Ammon's horn (tissue), 1 donor: ENCODE results near the gene UGT2B28.
"Not testable (repeated sequence)": the region's sequence is repeated elsewhere in the genome, so short reads cannot be mapped to it uniquely, and the experiment has no call there.

Source experiments
- DNase-seq: peaks from one replicate; pipeline ENCODE4 v3.0.0-alpha.2; 2016; ENCODE audit warnings: low spot score

Gene UGT2B28

DNA sequence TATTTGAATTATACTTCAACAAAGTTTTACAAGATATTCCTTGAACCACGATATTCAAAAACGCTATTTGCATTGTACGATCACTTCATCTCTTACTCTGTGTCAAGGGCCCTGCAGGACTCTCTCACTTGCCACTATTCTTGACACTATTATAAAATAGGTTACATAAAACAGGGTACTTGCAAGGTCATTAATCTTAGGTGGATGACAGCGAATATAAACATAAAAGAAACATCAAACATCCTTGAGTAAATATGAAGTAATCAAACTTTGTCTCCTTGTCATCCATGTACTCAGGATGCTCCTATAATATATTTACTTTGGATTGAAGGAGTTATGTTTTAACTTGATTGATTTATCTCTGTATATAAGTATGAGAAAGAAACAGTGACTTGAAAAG, at the start of gene UGT2B28:
TSS of gene UGT2B28 (plus strand) at position 395 of the 400 bp plus-strand sequence. CDS start 26 bp downstream, outside the sequence.
- not testable (repeated sequence) for DNase-seq

DNA sequence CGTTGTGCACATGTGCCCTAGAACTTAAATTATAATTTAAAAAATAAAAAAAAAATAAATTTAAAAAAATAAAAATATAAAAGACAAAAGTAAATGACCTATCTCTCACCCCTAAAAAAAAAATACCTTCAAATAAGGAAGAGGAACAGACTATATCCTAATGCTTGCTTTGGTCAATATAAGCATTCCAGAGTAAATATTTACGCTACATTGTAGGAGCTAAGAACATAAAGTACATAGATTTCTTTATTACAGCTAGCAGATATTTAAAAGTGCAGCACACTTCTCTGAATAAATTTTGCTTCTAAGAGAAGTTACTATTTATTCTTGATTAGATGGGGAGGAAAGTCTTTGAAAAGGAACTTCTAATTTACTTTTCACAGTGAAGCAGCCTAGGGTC, 41.2 kb upstream of the UGT2B28 start:
- DNase-seq: no peak

DNA sequence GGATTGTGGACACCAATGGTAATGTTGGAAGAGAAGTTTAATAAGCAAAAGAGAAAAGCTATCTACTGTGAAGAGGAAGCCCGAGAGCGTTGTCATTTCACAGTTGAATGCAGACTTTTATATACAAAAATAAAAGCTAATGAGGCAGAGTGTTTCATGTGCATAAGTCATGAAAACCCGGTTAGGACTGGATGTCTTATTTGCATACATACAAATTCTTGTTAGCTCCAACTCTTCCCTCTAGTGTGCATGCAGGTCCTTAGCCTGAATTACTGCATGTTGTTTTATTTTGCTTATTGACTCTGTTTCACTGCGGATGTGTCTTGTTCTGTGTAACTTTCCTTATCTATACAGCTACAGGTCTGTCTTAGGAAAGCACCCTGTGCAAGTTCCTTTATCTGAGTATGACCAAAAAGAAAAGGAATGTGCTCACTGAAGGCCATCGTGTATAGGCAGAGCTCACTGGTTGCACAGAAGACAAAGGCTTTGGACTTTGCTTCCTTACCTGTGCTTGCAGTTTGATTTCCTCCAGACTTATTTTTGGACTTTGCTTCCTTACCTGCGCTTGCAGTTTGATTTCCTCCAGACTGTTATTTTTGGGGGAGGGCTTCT, 40.6 kb upstream of the UGT2B28 start:
- DNase-seq: no peak

DNA sequence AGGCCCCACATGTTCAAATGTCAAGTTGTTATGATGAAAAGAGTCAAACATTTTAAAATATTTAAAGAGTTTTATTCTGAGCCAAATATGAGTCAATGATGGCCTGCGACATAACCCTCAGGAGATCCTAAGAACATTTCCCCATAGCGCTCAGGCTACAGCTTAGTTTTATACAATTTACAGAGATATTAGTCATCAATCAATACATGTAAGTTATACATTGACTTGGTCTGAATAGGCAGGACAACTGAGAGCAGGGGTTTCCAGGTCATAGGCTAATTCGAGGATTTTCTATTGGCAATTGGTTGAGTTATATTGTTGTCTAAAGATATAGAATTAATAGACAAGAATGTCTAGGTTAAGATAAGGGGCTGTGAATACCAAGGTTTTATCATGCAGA, 39.5 kb upstream of the UGT2B28 start:
- not testable (repeated sequence) for DNase-seq

DNA sequence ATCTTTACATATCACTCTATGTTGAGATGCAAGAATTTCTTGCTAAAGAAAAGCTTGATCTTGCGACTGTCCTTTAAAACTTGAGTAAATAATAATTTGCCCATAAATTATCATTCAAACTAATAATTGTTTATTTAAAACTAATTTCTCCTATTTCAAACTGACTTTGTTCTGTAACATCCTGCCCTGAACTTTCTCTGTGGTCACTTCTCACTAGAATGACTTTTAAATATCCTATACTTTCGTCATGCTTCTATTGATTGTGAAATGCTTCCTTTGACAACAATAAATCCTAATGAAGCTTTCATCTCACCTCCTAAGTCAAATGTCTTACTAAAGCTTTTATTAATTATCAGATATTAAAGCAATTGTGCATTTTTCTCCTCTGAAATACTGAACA, 38.5 kb upstream of the UGT2B28 start:
- not testable (repeated sequence) for DNase-seq

DNA sequence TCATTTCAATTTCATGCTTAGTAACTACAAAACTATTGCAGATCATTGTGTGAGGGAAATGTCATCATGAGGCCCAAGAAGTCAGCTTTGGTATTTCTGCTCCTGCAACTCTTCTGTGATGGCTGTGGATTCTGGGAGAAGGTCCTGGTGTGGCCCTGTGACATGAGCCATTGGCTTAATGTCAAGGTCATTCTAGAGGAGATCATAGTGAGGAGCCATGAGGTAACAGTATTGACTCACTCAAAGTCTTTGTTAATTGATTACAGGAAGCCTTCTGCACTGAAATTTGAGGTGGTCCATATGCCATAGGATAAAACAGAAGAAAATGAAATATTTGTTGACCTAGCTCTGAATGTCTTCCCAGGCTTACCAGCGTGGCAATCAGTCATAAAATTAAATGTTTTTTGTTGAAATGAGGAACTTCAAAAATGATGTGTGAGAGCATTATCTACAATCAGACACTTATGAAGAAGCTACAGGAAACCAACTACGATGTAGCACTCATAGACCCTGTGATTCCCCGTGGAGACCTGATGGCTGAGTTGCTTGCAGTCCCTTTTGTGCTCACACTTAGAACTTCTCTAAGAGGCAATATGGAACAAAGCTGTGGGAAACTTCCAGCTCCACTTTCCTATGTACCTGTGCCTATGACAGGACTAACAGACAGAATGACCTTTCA, 37.6 kb upstream of the UGT2B28 start:
- not testable (repeated sequence) for DNase-seq

DNA sequence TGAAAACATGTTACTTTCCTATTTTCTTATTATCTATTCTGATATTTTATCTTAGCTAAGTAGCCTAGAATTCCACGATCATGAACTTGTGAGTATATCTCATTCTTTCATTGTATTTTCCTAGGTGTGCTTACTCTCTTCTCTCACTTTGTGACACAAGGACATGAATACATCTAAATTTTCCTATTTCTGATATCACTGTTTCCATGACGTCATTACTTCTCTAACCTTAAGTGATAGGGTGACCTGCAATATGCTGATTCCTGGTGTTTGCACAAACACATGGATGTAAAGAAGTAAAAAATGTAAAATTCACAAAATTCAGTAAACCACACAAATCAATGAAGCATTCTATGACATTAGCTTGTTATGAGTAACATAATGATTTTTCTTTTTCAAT, 29.4 kb upstream of the UGT2B28 start:
- not testable (repeated sequence) for DNase-seq

DNA sequence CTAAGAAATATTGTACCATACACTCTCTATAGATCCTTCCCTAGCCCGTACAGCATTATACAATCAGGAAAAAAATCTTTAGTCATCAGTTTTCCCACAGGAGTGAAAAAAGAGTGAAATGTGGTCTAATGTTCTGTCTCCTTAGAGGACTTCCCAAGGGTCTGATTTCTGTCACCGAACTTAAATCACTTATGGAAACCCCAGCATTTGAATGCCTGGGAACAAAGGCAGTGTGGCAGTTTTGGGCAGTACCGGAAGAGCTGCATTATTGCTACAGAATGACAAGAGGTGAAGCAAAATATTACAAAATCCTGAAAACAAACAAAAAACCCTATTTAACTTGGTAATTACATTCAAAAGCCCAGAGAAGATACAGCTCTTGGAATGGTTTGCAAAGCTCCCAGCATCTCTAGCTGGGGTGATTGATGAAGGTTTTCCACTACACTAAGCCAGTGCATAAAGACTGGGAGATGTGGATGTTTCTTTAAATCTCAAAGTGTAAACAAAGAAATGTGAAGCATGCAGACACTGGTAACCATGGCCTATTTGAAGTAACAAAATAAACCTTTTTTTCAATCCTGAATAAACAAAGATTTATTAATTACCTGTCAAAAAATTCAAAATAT, 27.0 kb upstream of the UGT2B28 start:
- DNase-seq: not testable (repeated sequence)

DNA sequence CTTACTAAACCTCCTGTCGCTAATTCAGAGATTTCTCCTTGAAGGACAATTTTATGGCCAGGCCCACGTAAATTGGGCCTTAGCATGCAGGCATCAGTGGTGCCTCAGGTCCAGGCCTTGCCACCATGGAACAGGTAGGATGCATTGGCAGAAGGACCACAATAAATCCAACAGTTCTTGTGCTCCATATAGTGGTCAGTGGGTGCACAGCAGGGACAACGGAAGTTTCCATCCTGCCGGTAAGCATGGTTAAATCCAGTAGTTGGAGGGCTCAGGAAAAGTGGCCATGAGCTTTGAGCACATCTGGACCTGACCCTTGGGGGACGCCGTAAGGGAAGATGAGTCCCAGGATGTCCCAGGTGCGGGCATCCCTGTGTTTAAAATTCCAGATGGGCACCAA, 11.7 kb upstream of the UGT2B28 start:
- DNase-seq: not testable (repeated sequence)

DNA sequence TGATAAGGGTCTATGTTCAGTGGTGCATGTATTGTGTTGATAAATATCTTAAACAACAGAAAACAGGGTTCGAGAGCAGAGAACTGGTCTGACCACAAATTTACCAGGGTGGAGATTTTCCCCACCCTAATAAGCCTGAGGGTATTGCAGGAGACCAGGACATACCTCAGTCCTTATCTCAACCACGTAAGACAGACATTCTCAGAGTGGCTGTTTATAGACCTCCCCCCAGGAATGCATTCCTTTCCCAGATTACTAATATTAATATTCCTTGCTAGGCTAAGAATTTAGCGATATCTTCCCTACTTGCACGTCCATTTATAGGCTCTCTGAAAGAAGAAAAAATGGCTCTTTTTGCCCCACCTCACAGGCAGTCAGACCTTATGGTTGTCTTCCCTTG, 16.1 kb downstream of the UGT2B28 start:
- not testable (repeated sequence) for DNase-seq

DNA sequence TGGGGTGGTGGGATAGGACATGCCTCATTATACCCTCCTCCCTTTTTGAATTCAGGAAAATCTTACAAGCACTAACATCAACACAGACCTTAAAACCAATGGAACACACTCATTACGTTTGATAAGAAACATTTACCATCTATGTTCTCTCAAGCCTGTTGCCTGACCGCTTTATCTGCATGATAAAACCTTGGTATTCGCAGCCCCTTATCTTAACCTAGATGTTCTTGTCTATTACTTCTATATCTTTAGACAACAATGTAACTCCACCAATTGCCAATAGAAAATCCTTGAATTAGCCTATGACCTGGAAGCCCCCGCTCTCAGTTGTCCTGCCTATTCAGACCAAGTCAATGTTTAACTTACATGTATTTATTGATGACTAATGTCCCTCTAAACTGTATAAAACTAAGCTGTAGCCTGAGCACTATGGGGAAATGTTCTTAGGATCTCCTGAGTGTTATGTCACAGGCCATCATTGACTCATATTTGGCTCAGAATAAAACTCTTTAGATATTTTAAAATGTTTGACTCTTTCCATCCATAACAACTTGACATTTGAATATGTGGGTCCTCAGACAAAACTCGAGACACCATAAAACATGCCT, 28.3 kb downstream of the UGT2B28 start:
- not testable (repeated sequence) for DNase-seq

DNA sequence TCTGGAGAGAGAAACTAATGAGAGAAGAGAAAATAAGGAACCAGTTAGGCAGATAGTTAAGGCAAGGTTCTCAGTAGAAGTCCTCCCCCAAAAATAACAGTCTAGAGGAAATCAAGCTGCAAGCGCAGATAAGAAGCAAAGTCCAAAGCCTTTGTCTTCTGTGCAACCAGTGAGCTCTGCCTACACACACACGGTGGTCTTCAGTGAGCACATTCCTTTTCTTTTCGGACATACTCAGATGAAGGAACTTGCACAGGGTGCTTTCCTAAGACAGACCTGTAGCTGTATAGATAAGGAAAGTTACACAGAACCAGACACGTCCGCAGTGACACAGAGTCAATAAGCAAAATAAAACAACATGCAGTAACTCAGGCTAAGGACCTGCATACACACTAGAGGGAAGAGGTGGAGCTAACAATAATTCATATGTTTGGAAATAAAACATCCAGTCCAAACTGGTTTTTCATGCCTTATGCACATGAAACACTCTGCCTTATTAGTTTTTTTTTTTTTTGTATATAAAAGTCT, 29.3 kb downstream of the UGT2B28 start:
- DNase-seq: not testable (repeated sequence)

DNA sequence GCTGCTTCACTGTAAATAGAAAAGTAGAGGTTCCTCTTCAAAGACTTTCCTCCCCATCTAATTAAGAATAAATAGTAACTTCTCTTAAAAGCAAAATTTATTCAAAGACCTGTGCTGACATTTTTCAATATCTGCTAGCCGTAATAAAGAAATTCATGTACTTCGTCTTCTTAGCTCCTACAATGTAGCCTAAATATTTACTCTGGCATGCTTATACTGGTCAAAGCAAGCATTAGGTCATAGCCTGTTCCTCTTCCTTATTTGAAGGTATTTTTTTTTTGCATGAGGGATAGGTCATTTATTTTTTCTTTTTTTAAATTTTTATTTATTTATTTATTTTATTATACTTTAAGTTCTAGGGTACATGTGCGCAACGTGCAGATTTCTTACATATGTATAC, 30.0 kb downstream of the UGT2B28 start:
- DNase-seq: not testable (repeated sequence)

DNA sequence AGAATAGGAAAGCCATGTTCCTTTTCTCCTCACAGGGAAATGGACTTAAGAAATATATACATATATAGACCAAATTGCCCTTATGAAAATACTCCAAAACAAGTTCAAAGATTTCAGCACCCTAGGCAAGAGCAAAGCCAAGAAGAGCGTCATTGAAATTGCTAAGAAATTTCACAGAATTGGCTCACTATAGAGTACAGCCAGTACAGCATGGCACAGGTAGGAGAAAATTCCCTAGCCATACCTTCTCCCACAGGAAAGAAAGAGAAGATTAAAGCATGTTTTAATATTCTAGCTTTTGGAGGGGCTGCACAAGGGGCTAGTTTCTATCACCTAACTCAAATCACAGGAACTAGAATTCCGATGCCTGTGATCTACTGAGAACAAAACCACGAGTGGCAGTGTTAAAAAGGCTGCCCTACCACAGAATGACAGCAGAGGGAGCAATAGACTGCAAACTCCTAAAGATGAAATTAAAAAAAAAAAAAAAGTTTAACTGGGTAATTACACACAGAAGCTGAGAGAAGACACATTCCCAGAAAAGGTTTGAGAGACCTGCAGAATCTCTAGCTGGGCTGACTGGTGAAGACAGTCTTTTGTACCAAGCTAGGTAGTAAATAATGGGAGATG, 37.5 kb downstream of the UGT2B28 start:
- DNase-seq: peak; percentile 21

DNA sequence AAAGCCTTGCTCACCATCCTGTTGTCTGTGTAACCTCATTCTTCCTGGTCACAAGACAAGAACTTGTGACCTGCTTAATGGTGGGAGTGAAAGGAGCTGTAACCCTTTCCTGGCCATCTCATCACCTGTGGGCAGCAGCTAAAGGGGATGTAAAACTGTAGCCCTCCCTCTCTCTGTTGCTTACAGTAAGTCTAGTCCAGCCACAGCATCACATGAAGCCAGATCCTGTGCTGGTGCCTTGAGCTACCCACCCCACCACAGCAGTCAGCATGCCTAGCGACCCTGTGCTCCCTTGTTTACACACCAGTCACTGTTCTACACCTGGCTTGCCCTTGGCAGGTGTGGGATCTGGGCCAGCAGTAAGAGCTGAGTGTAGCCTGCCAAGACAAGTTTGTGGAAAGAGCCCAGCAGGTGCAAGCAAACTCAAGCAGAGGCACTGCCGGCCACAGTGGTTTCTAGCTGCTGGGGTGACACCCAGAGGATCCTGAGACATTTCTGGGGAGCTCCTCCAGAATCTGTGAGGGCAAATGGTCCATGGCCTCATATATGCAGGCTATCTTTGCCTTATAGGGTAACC, 41.0 kb downstream of the UGT2B28 start:
- DNase-seq: no peak

DNA sequence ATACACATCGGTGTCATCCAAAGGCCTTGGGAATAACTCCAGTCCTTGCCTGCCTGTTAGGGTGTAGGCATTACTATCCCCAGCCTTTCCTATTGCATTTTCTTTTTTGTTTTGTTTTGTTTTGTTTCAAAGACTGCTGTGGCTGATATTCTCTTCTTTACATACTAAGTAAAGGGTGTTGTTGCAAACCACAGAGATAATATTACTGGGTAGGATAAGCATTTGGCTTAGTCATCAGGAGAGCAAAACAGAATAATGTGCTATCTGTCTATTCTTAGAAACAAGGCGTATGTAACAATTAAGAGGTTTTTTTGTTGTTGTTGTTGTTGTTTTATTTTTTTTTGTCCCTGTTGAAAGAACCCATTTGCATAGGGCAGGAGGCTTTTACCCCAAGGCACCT, 41.8 kb downstream of the UGT2B28 start:
- no peak for DNase-seq

DNA sequence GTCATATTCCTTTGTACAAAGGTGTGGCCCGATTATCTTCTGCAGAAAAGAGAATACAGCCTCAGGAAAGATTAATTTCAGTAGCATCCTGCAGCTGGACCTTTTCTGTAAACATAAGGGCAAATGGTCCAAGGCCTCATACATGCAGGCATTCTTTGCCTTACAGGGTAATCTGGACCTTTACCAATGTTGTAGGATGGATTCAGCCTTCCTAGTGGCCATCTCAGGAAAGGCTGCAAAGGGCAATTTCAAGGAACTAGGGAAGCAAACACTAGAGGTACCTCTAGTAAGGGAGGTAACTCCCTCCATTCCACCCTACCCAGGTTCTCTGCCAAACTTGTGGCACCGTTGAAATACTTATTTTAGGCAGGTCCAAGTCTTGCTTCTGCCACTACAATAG, 43.0 kb downstream of the UGT2B28 start:
- no peak for DNase-seq

DNA sequence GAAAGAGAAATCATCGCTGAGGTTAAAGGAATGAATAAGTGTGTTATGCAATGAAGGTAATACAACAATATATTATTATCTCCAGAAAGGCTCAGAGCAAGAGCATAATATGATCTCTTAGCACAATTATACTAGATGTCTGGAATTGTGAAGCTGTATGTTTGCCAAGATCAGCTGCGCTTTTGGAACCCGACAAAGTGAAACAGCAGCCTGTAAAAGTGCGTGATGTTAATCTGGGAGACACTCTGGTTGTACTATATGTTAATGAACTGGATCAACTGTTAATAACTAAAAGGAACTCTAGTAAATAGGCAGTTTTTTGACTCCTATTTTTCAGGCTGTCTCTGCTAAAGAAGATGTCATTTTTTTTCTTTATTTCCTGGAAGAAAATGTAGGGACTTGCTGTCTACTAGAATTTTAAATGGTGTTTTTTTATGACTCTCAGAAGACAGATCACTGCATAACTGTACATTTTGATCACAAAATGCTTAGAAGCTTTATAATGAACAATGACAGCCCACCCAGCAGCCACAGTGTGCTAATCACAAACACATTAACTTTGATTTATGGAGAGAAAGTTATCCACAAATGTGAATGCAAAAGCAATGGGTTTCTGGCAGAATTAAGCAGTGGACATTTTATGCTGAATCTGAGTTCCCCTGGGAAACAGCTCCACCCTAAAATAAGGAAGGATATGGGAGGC, 50.2 kb downstream of the UGT2B28 start:
- no peak for DNase-seq

DNA sequence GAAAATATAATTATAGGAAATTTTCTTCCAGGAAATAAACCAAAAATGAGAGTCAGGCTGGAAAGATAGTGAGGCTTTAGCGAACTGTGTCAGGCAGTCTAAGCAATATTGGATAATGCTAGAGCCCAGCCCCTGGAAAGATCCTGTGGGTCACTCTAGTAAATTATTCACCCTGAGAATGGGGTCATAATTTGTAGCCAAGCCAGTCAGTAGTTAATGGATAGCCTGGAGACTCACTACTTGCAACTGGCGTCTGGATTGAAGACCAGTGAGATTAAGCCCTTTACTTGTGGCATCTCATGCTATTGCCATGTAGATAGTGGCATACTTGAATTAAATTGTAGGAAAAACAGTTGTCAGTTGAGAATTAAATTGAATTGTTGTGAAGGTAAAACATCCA, 51.0 kb downstream of the UGT2B28 start:
- not testable (repeated sequence) for DNase-seq

DNA sequence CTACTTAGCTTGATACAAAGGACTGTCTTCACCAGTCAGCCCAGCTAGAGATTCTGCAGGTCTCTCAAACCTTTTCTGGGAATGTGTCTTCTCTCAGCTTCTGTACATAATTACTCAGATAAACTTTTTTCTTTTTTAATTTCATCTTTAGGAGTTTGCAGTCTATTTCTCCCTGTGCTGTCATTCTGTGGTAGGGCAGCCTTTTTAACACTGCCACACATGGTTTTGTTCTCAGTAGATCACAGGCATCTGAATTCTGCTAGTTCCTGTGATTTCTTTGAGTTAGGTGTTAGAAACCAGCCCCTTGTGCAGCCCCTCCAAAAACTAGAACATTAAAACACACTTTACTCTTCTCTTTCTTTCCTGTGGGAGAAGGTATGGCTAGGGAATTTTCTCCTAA, 55.2 kb downstream of the UGT2B28 start:
- not testable (repeated sequence) for DNase-seq

DNA sequence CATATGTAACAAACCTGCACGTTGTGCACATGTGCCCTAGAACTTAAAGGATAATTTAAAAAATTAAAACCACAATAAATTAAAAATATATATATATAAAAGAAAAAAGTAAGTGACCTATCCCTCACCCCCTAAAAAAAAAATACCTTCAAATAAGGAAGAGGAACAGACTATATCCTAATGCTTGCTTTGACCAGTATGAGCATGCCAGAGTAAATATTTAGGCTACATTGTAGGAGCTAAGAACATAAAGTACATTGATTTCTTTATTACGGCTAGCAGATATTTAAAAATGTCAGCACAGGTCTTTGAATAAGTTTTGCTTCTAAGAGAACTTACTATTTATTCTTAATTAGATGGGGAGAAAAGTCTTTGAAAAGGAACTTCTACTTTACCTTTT, 62.8 kb downstream of the UGT2B28 start:
- DNase-seq: not testable (repeated sequence)
